Activated naive CD8-positive, alpha-beta T cell (primary cell): ENCODE results near the gene LCP1.
"Not testable (repeated sequence)": the region's sequence is repeated elsewhere in the genome, so short reads cannot be mapped to it uniquely, and the experiment has no call there.

Source experiments
- H3K27ac Mint-ChIP-seq: one replicate; pipeline ENCODE4 v1.8.0; 2021; ENCODE audit warnings: mixed read lengths
- H3K27me3 Mint-ChIP-seq: one replicate; pipeline ENCODE4 v1.8.0; 2021; ENCODE audit warnings: mixed read lengths
- H3K36me3 Mint-ChIP-seq: one replicate; pipeline ENCODE4 v1.8.0; 2021; ENCODE audit warnings: mixed read lengths
- H3K4me1 Mint-ChIP-seq: one replicate; pipeline ENCODE4 v1.8.0; 2021; ENCODE audit warnings: low read depth, mixed read lengths
- H3K4me3 Mint-ChIP-seq: one replicate; pipeline ENCODE4 v1.8.0; 2021; ENCODE audit warnings: mild to moderate bottlenecking, mixed read lengths
- H3K9me3 Mint-ChIP-seq: one replicate; pipeline ENCODE4 v1.8.0; 2021; ENCODE audit warnings: low read depth, mixed read lengths

LCP1 gene, protein sequence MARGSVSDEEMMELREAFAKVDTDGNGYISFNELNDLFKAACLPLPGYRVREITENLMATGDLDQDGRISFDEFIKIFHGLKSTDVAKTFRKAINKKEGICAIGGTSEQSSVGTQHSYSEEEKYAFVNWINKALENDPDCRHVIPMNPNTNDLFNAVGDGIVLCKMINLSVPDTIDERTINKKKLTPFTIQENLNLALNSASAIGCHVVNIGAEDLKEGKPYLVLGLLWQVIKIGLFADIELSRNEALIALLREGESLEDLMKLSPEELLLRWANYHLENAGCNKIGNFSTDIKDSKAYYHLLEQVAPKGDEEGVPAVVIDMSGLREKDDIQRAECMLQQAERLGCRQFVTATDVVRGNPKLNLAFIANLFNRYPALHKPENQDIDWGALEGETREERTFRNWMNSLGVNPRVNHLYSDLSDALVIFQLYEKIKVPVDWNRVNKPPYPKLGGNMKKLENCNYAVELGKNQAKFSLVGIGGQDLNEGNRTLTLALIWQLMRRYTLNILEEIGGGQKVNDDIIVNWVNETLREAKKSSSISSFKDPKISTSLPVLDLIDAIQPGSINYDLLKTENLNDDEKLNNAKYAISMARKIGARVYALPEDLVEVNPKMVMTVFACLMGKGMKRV

DNA sequence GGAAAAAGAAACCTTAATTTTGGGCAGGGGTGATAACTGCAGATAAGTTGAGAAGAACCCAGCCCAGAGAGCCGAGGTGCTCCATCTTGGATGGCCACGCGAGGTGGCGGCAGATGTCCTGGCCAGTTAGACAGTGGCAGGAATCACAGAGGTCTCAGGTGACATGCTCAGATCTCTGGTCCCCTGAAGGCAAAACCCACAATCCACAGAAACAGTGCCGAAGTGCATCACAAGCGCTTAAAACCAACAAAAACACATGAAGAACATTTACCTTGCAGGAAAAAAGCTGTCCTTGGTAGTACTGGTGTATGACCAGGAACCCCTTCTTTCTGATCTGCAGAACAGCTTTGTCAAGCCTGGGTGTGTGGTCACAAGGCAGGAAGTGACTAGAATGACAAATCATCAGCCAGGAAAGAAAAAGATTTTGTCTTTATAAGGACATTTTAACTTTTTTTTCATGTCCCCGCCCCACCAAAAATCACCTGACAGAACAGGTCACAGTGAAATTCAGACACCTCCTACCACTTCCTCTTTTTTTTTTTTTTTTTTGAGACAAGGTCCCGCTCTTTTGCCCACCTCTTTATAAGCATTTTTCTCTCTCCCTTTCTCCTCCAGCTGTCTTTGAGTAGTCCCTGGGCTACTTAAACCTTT lies at the start of gene LCP1:
Gene LCP1, minus strand, starts transcription at position 338 of the 651 bp plus-strand sequence. CDS start 22,515 bp downstream, outside the sequence.
- Mint-ChIP-seq H3K4me3 (peak within 1 kb of the TSS; percentile 97), H3K4me1 (peaks cover 53% of the 10 kb centered on the region), H3K36me3 (peaks cover 13% of the 10 kb centered on the region)

DNA sequence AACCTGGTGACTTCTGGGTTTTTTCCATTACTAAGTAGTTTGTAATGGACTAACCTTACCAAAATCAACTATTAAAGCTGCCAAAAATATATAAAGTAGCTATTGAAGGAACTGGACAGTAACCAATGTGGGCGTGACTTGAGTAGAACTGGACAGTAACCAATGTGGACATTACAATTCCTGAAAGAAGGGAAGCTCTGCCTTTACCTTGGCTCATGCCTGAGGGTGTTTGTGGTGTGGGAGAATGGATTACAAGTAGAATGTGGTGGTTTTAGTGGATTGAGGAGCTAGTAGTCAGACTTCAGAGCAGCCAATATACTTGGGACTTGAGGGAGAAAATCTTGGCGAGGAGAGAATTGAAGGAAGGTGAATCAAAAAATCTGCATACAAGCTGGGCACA lies 47.3 kb upstream of the LCP1 start:
- Mint-ChIP-seq H3K4me1 (no peaks in the 10 kb centered on the region), H3K27me3 (no peaks in the 10 kb centered on the region), H3K4me3 (no peak overlapping the region), H3K36me3 (peaks cover 18% of the 10 kb centered on the region), H3K27ac (no peak overlapping the region), H3K9me3 (peaks cover 21% of the 10 kb centered on the region)

More for the DNA sequence above, at the start of gene LCP1:
- Mint-ChIP-seq H3K27me3 (no peaks in the 10 kb centered on the region), H3K27ac (peak within 1 kb of the TSS; percentile 93), H3K9me3 (no peaks in the 10 kb centered on the region)

DNA sequence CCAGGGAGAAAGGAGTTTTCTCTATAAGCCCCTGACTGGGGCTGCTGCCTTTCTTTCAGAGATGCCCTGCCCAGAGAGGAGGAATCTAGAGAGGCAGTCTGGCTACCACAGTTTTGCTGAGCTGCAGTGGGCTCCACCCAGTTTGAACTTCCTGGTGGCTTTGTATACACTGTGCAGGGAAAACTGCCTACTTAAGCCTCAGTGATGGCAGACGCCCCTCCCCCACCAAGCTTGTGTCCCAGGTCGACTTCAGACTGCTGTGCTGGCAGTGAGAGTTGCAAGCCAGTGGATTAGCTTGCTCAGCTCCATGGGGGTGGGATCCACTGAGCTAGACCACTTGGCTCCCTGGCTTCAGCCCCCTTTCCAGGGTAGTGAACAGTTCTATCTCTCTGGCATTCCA lies 38.3 kb upstream of the LCP1 start:
- H3K27me3 Mint-ChIP-seq, H3K4me3 Mint-ChIP-seq, H3K27ac Mint-ChIP-seq: not testable (repeated sequence)
- Mint-ChIP-seq H3K36me3 (peaks cover 14% of the 10 kb centered on the region), H3K9me3 (peaks cover 13% of the 10 kb centered on the region), H3K4me1 (peaks cover 10% of the 10 kb centered on the region)

DNA sequence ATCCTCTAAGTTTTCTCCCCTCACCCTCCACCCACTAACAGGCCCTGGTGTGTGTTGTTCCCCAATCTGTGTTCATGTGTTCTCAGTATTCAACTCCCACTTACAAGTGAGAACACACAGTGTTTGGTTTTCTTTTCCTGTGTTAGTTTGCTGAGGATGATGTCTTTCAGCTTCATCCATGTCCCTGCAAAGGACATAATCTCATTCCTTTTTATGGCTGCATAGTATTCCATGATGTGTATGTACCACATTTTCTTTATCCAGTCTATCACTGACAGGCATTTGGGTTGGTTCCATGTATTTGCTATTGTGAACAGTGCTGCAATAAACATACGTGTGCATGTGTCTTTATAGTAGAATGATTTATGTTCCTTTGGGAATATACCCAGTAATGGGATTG lies 32.8 kb upstream of the LCP1 start:
- H3K27me3 Mint-ChIP-seq, H3K27ac Mint-ChIP-seq: not testable (repeated sequence)

DNA sequence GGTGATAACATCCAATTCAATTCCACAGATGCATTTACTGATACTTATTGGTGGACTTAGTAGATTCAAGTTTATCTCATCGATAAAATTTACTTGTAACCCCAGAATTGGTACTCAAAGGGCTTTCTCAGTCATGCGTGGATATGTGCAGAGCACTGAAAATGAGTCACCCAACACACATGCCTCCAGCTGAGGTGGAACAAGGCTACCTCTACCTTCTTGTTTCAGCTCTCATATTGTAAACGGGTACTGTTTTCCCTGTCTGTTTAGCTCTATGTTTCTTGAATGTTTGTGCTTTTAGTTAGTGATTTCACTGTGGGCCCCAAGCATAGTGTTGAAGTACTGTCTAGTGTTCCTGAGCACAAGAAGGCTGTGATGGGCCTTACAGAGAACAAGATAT lies 31.3 kb upstream of the LCP1 start:
- H3K4me1 Mint-ChIP-seq, result peaks cover 19% of the 10 kb centered on the region
- H3K27me3 Mint-ChIP-seq, result no peaks in the 10 kb centered on the region
- H3K4me3 Mint-ChIP-seq, result no peak overlapping the region

More for the DNA sequence above, 32.8 kb upstream of the LCP1 start:
- not testable (repeated sequence) for H3K36me3 Mint-ChIP-seq, H3K4me3 Mint-ChIP-seq, H3K9me3 Mint-ChIP-seq
- H3K4me1 Mint-ChIP-seq, result peaks cover 19% of the 10 kb centered on the region

DNA sequence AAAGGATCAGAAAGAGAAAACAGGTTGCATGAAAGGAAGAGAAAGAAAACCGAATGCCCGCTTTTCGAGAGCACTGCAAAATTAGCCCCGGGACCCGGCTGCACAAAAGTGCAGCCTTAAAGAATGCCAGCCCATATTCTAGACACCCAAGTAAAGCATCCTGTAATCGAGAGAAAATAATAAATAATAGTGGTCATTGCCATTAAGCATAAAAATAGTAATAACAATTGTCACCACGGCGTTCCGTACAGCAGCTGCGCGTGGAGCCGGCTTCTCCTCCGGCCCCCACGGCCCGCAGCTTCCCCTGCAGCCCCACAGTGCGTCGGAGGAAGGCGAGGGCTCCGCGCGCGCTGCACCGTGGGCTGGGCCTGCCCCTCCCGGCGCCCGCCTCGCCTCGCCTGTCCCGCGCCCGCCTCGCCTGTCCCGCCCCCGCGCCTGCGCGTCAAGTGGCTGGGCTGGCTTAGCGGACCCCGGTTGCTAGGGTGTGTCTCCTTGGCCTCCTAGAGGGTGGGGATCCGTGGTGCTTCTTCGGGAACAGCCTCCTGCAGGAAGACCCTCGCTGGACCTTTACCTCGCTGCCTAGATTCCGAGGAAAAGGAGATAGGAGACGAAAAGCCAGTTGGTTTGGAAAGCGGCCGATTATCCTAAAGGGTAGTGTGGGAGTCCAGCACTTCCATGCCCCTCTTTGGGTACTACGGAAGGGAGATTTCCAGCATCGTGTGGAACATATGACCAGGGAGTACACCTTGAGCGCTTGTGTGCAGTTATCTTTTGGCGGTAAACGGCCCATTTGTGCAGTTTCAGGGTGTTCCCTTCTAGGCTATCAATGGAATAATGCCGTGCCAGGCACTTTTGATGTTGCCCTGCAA lies 29.7 kb upstream of the LCP1 start, which contains the start of gene LRRC63:
Gene LRRC63, plus strand, starts transcription at position 446 of the 869 bp plus-strand sequence. CDS start 1,107 bp downstream, outside the sequence.
- no peaks in the 10 kb centered on the region for H3K36me3 Mint-ChIP-seq
- no peaks in the 10 kb centered on the region for H3K27me3 Mint-ChIP-seq
- H3K27ac Mint-ChIP-seq, result peak within 1 kb of the TSS; percentile 93

More for the DNA sequence above, 31.3 kb upstream of the LCP1 start:
- Mint-ChIP-seq H3K36me3 (no peaks in the 10 kb centered on the region), H3K27ac (no peak overlapping the region), H3K9me3 (no peaks in the 10 kb centered on the region)

DNA sequence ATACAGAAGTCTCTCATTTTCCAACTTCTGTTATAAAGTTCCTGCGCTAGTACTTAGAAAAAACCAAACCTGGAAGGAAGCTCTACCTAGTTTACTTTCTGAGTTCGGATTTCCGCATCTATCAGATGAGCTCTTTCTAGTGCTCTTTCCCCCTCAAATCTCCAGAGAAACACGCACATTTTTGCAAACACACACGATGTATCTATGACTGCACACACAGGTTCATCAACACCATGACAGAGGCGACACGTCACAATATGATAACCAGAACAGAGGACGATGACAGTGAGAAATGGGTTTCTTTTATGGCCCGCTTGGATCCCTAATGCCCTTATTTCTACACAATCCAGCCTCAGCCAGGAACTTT lies 29.1 kb upstream of the LCP1 start:
- Mint-ChIP-seq H3K36me3 (no peaks in the 10 kb centered on the region), H3K4me1 (peaks cover 21% of the 10 kb centered on the region), H3K4me3 (peak overlapping the region; percentile 95), H3K27me3 (no peaks in the 10 kb centered on the region), H3K27ac (peak overlapping the region; percentile 93), H3K9me3 (no peaks in the 10 kb centered on the region)

More for the DNA sequence above, 29.7 kb upstream of the LCP1 start, which contains the start of gene LRRC63:
- H3K9me3 Mint-ChIP-seq, result no peaks in the 10 kb centered on the region
- H3K4me1 Mint-ChIP-seq, result peaks cover 21% of the 10 kb centered on the region
- peak within 1 kb of the TSS; percentile 95 for H3K4me3 Mint-ChIP-seq

DNA sequence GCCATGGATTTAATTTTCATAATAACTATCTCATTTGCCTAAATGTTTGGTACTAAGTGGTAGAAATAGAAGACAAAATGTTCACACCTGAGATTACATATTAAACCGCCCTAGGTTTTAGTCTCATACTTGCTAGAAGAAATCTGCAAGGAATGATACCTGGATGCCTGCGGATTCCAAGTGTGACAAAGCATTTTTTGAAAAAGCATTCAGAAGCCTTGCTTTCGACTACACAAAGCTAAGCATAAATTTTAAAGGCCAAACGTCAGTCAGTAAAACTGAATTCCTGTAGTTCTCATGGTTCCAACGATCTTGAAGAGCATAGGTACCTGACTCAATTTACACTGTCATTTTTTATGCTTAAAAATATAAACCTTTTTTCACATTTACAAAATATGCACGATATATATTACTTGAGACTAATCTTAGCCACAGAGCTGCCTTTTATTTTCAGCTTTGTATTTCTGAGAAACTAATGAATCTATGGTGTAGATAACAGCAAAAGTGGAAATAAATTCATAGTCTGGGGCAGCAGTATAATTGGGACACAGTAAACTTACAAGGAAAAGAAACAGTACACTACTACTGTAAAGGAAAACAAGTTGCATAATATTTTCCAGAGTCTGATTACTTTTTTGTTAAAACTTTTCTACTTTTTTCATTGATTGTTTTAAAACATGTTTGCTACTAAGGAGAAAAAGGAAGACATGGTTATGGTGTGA lies 28.5 kb upstream of the LCP1 start:
- Mint-ChIP-seq H3K36me3 (no peaks in the 10 kb centered on the region), H3K9me3 (no peaks in the 10 kb centered on the region), H3K4me1 (peaks cover 21% of the 10 kb centered on the region), H3K4me3 (peak overlapping the region; percentile 95), H3K27me3 (no peaks in the 10 kb centered on the region), H3K27ac (peak overlapping the region; percentile 93)

DNA sequence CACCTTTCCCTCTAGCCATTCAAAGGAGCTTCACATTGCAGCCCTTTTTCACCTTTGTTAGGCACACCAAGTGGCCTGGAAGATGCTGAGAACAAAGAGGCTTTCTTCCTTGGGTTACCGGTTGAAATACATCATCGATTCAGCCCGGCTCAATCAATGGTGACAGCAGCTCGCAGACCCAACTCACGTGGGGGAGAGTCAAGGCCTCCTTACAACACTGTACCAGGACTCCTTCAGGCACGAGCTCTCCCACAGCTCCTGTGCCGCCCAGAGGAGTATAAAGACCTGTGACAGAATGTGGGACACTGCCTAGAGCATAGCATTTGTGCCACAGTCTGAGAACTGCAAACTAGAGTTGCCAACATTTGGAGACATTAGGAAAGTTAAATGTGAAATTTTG lies 25.9 kb upstream of the LCP1 start:
- Mint-ChIP-seq H3K9me3 (no peaks in the 10 kb centered on the region), H3K4me3 (no peak overlapping the region), H3K36me3 (no peaks in the 10 kb centered on the region), H3K27me3 (no peaks in the 10 kb centered on the region), H3K4me1 (peaks cover 31% of the 10 kb centered on the region), H3K27ac (no peak overlapping the region)

DNA sequence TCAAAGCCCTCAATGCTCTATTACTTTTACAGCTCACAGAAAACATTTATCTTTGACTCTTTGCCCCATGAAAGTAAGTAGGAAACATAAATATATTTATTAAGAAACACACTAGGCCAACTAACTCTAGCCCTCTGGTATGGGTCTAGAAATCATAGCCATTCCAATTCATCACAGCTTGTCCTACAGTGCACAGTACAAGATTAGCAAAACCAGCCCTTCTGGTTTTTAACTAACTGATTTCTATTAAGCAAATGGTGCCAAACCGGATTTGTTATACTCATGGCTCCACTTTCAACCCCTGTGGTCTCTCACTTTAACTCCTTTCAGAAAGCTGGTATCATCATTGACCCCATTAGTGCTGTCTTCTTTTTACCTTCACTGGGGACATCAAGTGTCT lies 24.2 kb upstream of the LCP1 start:
- no peaks in the 10 kb centered on the region for H3K27me3 Mint-ChIP-seq
- peak overlapping the region; percentile 1 for H3K27ac Mint-ChIP-seq
- H3K9me3 Mint-ChIP-seq, result no peaks in the 10 kb centered on the region
- no peak overlapping the region for H3K4me3 Mint-ChIP-seq
- H3K36me3 Mint-ChIP-seq, result no peaks in the 10 kb centered on the region
- peaks cover 37% of the 10 kb centered on the region for H3K4me1 Mint-ChIP-seq

DNA sequence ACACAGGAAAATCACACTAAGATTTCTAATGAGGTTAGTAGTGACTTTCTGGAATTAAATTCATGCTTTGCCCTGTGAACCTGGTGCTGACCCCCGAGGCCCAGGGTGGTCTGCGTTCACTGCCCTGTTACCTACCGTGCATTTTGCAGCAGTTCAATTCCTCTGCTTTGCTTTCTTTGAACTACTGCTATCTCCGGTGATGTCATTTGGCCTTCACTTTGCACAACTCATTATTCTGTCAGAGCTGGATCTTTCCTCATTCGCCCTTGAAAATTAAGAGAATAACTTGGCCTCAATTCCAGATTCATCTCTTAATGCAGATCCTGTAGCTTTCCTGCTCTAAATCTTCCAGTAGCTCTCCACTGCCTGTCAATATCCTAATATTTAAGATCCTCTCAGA lies 21.0 kb upstream of the LCP1 start:
- Mint-ChIP-seq H3K36me3 (no peaks in the 10 kb centered on the region), H3K9me3 (no peaks in the 10 kb centered on the region), H3K27ac (peak overlapping the region; percentile 16), H3K27me3 (no peaks in the 10 kb centered on the region), H3K4me3 (no peak overlapping the region), H3K4me1 (peaks cover 42% of the 10 kb centered on the region)

DNA sequence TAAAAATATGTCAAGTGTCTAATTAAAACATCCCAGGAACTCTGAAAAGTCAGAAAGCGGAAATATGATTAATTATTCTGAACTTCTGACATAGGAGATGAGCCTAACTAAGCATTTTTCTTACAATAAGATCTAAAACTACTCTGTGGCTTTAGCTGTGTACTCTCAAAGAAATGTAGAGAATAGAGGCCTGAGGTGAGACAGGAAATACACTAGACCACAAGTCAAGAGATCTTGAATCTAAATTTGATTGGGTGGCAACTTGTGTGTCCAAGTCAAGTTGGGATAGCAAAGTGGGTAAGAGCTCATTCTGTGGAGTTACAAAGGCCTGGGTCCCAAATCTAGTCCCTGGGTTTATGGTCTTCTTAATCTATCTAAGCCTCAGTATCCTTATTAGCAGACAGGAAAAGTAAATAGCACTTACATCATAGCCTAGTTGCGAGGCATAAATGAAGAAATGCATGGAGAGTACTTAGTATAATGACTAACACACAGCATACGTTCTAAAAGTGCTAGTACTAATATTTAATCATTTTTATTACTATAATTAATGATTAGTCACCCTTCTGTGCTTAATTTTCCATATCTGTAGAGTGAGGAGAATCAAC lies 20.3 kb upstream of the LCP1 start:
- Mint-ChIP-seq H3K4me1 (peaks cover 42% of the 10 kb centered on the region), H3K36me3 (no peaks in the 10 kb centered on the region), H3K27ac (peak overlapping the region; percentile 78), H3K9me3 (no peaks in the 10 kb centered on the region), H3K4me3 (peak overlapping the region; percentile 35), H3K27me3 (no peaks in the 10 kb centered on the region)

DNA sequence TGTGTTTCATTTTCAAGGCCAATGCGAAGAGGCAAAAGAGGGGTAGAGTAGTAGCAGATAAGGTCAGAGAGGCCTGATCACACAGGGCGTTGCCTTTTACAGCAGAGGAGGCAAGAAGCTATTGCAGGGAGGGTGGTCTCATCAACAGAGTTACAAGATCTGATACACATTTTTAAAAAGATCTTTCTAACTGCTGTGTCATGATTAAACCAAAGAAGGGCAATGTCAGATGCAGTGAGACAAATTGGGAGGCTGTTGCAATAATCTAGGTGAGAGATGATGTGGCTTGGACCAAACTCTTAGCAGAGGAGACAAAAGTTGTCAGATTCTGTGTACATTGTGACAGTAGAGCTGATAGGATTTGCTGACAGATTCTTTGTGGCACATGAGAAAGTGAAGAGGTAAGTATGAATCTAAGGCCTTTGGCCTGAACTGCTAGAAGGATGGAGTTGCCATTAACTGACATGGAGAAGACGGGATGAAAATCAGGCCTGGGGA lies 16.8 kb upstream of the LCP1 start:
- Mint-ChIP-seq H3K36me3 (no peaks in the 10 kb centered on the region), H3K9me3 (no peaks in the 10 kb centered on the region), H3K27ac (no peak overlapping the region), H3K27me3 (no peaks in the 10 kb centered on the region), H3K4me3 (no peak overlapping the region), H3K4me1 (peaks cover 35% of the 10 kb centered on the region)
